Measurements from ENCODE around the gene MINDY4B. TPM values are rescaled to one million over a fixed set of nuclear protein-coding genes. Genes with fewer than 3 reads are reported as not detected.

MINDY4B gene
- total RNA-seq, 4 donors from 2014 or later, result not detected

DNA sequence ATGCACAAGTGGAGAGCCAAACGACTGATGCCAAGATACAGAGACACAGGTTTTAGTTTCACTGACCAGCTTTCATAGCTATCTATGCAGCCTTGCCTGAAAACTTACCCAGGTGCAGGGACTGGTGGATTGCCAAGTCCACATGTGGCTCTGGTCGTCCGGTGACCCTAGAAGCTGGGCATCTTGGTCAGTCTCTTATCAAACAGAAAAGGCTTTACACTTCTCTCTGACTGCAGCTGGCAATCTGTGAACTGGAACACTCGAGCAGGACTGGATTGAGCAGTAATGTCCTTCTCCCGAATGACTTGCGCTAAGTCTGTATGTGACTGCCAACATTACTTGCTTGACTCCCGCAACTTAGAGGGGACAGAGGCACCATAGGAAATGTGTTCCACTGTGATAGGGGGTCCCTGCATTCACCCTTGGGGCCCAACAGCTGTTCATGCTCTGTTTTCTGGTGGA lies 79.3 kb downstream of the MINDY4B start:
- no peak overlapping the region for H3K4me3 ChIP-seq
- no peak for DNase-seq
- no peaks in the 10 kb centered on the region for H3K36me3 ChIP-seq
- no peak for TF ChIP-seq POLR2A (IDR thresholded peaks at IDR 0.05)
- TF ChIP-seq, protein P1, sequence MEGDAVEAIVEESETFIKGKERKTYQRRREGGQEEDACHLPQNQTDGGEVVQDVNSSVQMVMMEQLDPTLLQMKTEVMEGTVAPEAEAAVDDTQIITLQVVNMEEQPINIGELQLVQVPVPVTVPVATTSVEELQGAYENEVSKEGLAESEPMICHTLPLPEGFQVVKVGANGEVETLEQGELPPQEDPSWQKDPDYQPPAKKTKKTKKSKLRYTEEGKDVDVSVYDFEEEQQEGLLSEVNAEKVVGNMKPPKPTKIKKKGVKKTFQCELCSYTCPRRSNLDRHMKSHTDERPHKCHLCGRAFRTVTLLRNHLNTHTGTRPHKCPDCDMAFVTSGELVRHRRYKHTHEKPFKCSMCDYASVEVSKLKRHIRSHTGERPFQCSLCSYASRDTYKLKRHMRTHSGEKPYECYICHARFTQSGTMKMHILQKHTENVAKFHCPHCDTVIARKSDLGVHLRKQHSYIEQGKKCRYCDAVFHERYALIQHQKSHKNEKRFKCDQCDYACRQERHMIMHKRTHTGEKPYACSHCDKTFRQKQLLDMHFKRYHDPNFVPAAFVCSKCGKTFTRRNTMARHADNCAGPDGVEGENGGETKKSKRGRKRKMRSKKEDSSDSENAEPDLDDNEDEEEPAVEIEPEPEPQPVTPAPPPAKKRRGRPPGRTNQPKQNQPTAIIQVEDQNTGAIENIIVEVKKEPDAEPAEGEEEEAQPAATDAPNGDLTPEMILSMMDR (IDR thresholded peaks at IDR 0.05), result no peak
- no peaks in the 10 kb centered on the region for H3K4me1 ChIP-seq
- H3K27me3 ChIP-seq, result no peaks in the 10 kb centered on the region
- no peaks in the 10 kb centered on the region for H3K9me3 ChIP-seq
- no peak overlapping the region for H3K27ac ChIP-seq

DNA sequence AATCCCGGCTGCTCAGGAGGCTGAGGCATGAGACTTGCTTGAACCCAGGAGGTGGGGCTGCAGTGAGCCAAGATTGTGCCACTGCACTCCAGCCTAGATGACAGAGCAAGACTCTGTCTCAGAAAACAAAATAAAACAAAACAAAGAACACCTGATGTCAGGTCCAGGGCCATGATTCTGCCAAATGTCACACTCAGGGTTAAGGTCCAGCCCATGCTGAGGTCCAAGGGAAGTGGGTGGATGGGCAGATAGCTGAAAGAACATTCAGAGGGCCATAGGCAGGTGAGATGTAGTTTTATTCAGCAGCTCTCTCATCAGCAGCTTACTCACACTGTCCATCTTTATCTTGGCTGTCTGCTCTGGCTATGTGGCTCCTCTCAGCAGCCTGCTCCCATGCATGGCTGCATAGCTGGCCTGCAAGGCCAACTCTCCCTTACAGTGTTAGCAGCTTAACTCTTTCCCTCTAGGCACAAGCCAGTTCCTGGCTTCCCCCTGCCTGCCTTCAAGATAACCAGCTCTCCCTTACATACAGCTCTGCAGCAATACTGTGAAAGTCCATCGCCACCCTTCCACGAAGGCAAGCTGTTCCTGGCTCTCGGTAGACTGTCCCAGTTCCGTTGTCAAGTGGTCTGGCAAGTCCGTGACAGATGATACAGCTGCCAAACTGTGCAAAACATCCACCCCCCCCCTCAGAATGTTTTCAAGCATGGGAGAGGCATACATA lies 79.9 kb downstream of the MINDY4B start:
- Histone ChIP-seq H3K4me1 (no peaks in the 10 kb centered on the region), H3K27me3 (no peaks in the 10 kb centered on the region), H3K9me3 (no peaks in the 10 kb centered on the region), H3K27ac (no peak overlapping the region), H3K36me3 (no peaks in the 10 kb centered on the region), H3K4me3 (no peak overlapping the region)
- DNase-seq, result no peak
- TF ChIP-seq, protein P1 (IDR thresholded peaks at IDR 0.05), result no peak
- TF ChIP-seq POLR2A (IDR thresholded peaks at IDR 0.05), result no peak

DNA sequence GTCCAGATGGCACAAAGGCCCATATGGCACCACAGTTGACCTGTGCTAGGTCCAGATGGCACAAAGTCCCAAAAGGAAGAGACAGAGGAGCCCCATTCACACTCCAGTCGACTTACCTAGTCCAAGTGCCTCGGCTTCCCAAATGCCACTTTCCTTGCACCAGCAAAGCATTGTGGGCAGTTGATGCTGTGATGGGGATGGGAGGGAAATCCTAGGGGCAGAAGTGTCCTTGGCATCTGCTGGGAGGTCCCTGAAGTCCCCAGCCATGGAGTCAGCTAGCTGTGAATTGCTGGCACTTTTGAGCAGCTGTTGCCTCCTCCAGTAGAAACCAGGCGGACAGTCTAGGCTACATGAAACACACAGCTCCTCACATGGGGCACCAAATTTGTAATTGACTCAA lies 82.0 kb downstream of the MINDY4B start:
- Histone ChIP-seq H3K4me3 (no peak overlapping the region), H3K27me3 (no peaks in the 10 kb centered on the region), H3K27ac (no peak overlapping the region), H3K9me3 (no peaks in the 10 kb centered on the region), H3K36me3 (no peaks in the 10 kb centered on the region), H3K4me1 (no peaks in the 10 kb centered on the region)
- no peak for TF ChIP-seq POLR2A (IDR thresholded peaks at IDR 0.05)
- TF ChIP-seq, protein P1 (IDR thresholded peaks at IDR 0.05), result no peak
- no peak for DNase-seq

DNA sequence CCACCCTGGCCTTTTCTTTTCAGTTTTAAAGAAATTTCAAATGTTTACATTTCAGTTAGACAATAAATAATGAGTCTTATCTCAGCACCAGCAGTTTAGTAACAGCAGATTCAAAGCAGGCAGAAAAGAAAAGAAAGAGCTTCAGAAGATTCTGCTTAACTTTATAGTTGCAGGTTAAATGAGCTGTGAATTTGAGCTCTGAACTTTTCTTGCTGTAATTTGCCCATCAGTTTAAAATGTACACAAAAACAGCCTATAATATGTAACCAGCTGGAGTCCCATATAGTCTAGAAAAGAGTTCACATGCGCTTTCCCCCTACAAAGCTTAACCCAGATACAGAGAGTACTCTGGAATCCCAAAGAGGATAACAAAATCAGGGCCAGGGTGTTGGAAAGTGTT lies 82.6 kb downstream of the MINDY4B start:
- H3K27ac ChIP-seq, result no peak overlapping the region
- no peaks in the 10 kb centered on the region for H3K4me1 ChIP-seq
- H3K36me3 ChIP-seq, result no peaks in the 10 kb centered on the region
- no peaks in the 10 kb centered on the region for H3K27me3 ChIP-seq
- DNase-seq, result no peak
- H3K4me3 ChIP-seq, result no peak overlapping the region
- TF ChIP-seq POLR2A (IDR thresholded peaks at IDR 0.05), result no peak
- TF ChIP-seq, protein P1 (IDR thresholded peaks at IDR 0.05), result no peak
- no peaks in the 10 kb centered on the region for H3K9me3 ChIP-seq

Other genes starting within 250 kb of the MINDY4B start
- gene ERICH6, start 201.5 kb downstream of the MINDY4B start, total RNA-seq, result not detected
- 10 to 100 TPM; 21.4 to 42.6 (median 32.9) TPM for gene SIAH2, start 142.3 kb downstream of the MINDY4B start, total RNA-seq
- not detected for gene CLRN1, start 67.3 kb upstream of the MINDY4B start, total RNA-seq
- 1 to 10 TPM in 1 of 4 donors, under 1 TPM in 2, not detected in 1; 0.09 to 3.3 (median 0.13) TPM for gene MED12L, start 180.2 kb upstream of the MINDY4B start, total RNA-seq